GM12878 (cell line): Measurements from ENCODE around the gene GFPT1. TPM values are rescaled to one million over a fixed set of nuclear protein-coding genes. Genes with fewer than 3 reads are reported as not detected.

Experiments
- ATAC-seq: fragments of 200-7000 bp; cut with Tn5 transposase; 3 replicates; pipeline ENCODE4 v1.9.1; 2020; ENCODE audit warnings: mild to moderate bottlenecking, moderate library complexity
- BruUV-seq: library from RNA; stranded (reverse); fragments of 400-500 nt; replicated peaks from 2 replicates; lab custom pipeline; 2021; lab: Mats Ljungman, UMichigan
- CTCF ChIA-PET: fragments of 300-600 bp; sonication (Branson Sonifier 250); formaldehyde crosslinking; extraction: SDS; loops from one replicate; lab custom pipeline; 2021; ENCODE audit warnings: inconsistent platforms; lab: Yijun Ruan, JAX
- POLR2A ChIA-PET: fragments of 350-600 bp; formaldehyde crosslinking; extraction: SDS; loops from one replicate; lab custom pipeline; 2021; ENCODE audit warnings: inconsistent platforms; lab: Charles Lee
- RAD21 ChIA-PET: fragments of 300-600 bp; sonication (Branson Sonifier 250); formaldehyde crosslinking; loops from one replicate; lab custom pipeline; 2023; ENCODE audit warnings: antibody characterized with exemption; ENCODE audit not compliant: unreplicated experiment; lab: Charles Lee
- SMC1A ChIA-PET: fragments of 300-600 bp; sonication (Branson Sonifier 250); formaldehyde crosslinking; loops from one replicate; lab custom pipeline; 2023; ENCODE audit not compliant: unreplicated experiment, uncharacterized antibody; lab: Charles Lee
- DNase-seq: peaks from one replicate; pipeline ENCODE4 v3.0.0-alpha.2; 2011; ENCODE audit warnings: low read depth, low spot score
- FAIRE-seq: peaks from 3 replicates; lab custom pipeline; 2011; peaks lifted over from hg19 to GRCh38; lab: Jason Lieb, UNC
- H2AFZ ChIP-seq: 2 replicates; pipeline ENCODE4 v1.6.0; 2011; ENCODE audit warnings: low read depth, low read length, control low read depth; ENCODE audit not compliant: control insufficient read depth
- H3K27ac ChIP-seq: 2 replicates; pipeline ENCODE4 v1.5.1; 2011; ENCODE audit warnings: control low read depth; ENCODE audit not compliant: control insufficient read depth, insufficient read depth
- H3K27me3 ChIP-seq, 2 experiments: replicated peaks in 1 of 2; 2 replicates each; pipeline versions ENCODE4 v1.6.0 to v1.6.1; 2011; ENCODE audit warnings: low read length in 1 of 2; ENCODE audit not compliant: control insufficient read depth in 2 of 2, insufficient read depth in 2 of 2
- H3K36me3 ChIP-seq, 2 experiments: 2 replicates each; pipeline ENCODE4 v1.5.1; 2011; ENCODE audit warnings: low read length in 1 of 2; ENCODE audit not compliant: control insufficient read depth in 2 of 2, insufficient read depth in 2 of 2
- H3K4me1 ChIP-seq: 2 replicates; pipeline ENCODE4 v1.6.1; 2011; ENCODE audit warnings: mild to moderate bottlenecking, low read length, moderate library complexity, mixed read lengths; ENCODE audit not compliant: control insufficient read depth, insufficient read depth
- H3K4me2 ChIP-seq: 2 replicates; pipeline ENCODE4 v1.6.0; 2011; ENCODE audit warnings: control low read depth; ENCODE audit not compliant: control insufficient read depth, insufficient read depth
- H3K4me3 ChIP-seq: fragments of 200-600 bp; sonication (generic); 2 replicates; pipeline ENCODE4 v1.5.1; 2016
- H3K79me2 ChIP-seq: 2 replicates; pipeline ENCODE4 v1.6.0; 2011; ENCODE audit warnings: low read length; ENCODE audit not compliant: control insufficient read depth, insufficient read depth
- H3K9ac ChIP-seq: 2 replicates; pipeline ENCODE4 v1.8.0; 2011; ENCODE audit warnings: low read length, control low read depth, mixed read lengths; ENCODE audit not compliant: control insufficient read depth, insufficient read depth
- H3K9me3 ChIP-seq: replicated peaks from 3 replicates; pipeline ENCODE4 v1.5.1; 2011; ENCODE audit warnings: mild to moderate bottlenecking, low read length; ENCODE audit not compliant: control insufficient read depth, insufficient read depth
- H4K20me1 ChIP-seq: 2 replicates; pipeline ENCODE4 v1.6.0; 2011; ENCODE audit not compliant: control insufficient read depth, insufficient read depth
- BRCA1 ChIP-seq: IDR thresholded peaks from 2 replicates; pipeline ENCODE4 v1.6.1; 2011; ENCODE audit warnings: low read depth, low read length, improper control_type of control experiment
- CHD4 ChIP-seq: fragments of 200-600 bp; sonication (generic); IDR thresholded peaks from 2 replicates; pipeline ENCODE4 v1.6.1; 2016; ENCODE audit warnings: mild to moderate bottlenecking
- GATAD2B ChIP-seq: fragments of 450-650 bp; conservative IDR thresholded peaks from 2 replicates; pipeline ENCODE4 v1.6.1; 2017; ENCODE audit warnings: low read depth, mild to moderate bottlenecking, moderate library complexity
- IKZF1 ChIP-seq: fragments of 450-650 bp; conservative IDR thresholded peaks from 2 replicates; pipeline ENCODE4 v1.6.1; 2017; ENCODE audit warnings: antibody characterized with exemption, mild to moderate bottlenecking
- JUNB ChIP-seq: IDR thresholded peaks from 2 replicates; pipeline ENCODE4 v1.6.1; 2016; ENCODE audit warnings: antibody characterized with exemption, mild to moderate bottlenecking
- MEF2B ChIP-seq: fragments of 450-650 bp; IDR thresholded peaks from 2 replicates; pipeline ENCODE4 v1.6.1; 2018; ENCODE audit warnings: mild to moderate bottlenecking, moderate library complexity; ENCODE audit not compliant: partially characterized antibody, poor library complexity, severe bottlenecking
- MYC ChIP-seq: IDR thresholded peaks from 2 replicates; pipeline ENCODE4 v1.6.1; 2011; ENCODE audit warnings: mild to moderate bottlenecking, low read length, moderate library complexity, inconsistent platforms; ENCODE audit not compliant: insufficient read depth, insufficient replicate concordance, insufficient read length, severe bottlenecking
- POLR2AphosphoS2 ChIP-seq: IDR thresholded peaks from 2 replicates; pipeline ENCODE4 v1.6.1; 2011; ENCODE audit warnings: low read depth, mild to moderate bottlenecking, low read length, improper control_type of control experiment, moderate library complexity
- SMAD1 ChIP-seq: fragments of 450-650 bp; IDR thresholded peaks from 2 replicates; pipeline ENCODE4 v1.6.1; 2018; ENCODE audit warnings: mild to moderate bottlenecking, low read depth; ENCODE audit not compliant: partially characterized antibody
- TCF3 ChIP-seq: IDR thresholded peaks from 2 replicates; pipeline ENCODE4 v1.6.1; 2012; ENCODE audit warnings: low read depth, mild to moderate bottlenecking, low read length, borderline replicate concordance; ENCODE audit not compliant: insufficient read depth
- ZNF622 ChIP-seq: fragments of 450-650 bp; IDR thresholded peaks from 2 replicates; pipeline ENCODE4 v1.6.1; 2017; ENCODE audit warnings: mild to moderate bottlenecking, inconsistent platforms
- WGBS: methylation state at CpG from one replicate; pipeline ENCODE4 v1.1.6; 2016; ENCODE audit warnings: low lambda C conversion rate; ENCODE audit not compliant: insufficient replicate concordance, insufficient coverage; ENCODE audit errors: missing lambda C conversion rate; 5-methylcytosine and 5-hydroxymethylcytosine counted together
- in situ Hi-C: fragments of 300-500 bp; cut with MboI; formaldehyde crosslinking; loops from 9 replicates; pipeline ENCODE4 v1.14.3; 2018; ENCODE audit warnings: mixed read lengths
- intact Hi-C: fragments of 100-400 bp; cut with micrococcal nuclease; formaldehyde crosslinking; loops from one replicate; pipeline ENCODE4 v1.14.2; 2022; ENCODE audit not compliant: unreplicated experiment
- polyA plus RNA-seq, 11 experiments: library from polyadenylated mRNA; depleted of rRNA in 4 of 11; unstranded in 6 of 11; stranded (reverse) in 5 of 11; fragments of >200 nt; fragmentation: Nextera tagmentation in 4 of 11; fragmentation: Illumina TruSeq in 1 of 11; extraction: Ambion mirVana in 4 of 11; extraction: Trizol in 1 of 11; gene quantifications; 1 replicate in 1 of 11; 2 replicates in 10 of 11; pipeline versions ENCODE4 v1.2.1 to v1.2.3, GENCODE V29; 2011 to 2016; ENCODE audit warnings: inconsistent platforms in 2 of 11, missing spikeins in 2 of 11, low read depth in 1 of 11
- total RNA-seq, 4 experiments: library from RNA; depleted of rRNA in 3 of 4; stranded (reverse); fragments of >200 nt in 3 of 4; fragmentation: Illumina TruSeq in 1 of 4; extraction: Trizol in 1 of 4; gene quantifications; 2 replicates each; pipeline versions ENCODE4 v1.2.1 to v1.2.3, GENCODE V29; 2013 to 2021
- TF ChIP-seq, protein P1 (sequence below): IDR thresholded peaks from 2 replicates; pipeline ENCODE4 v1.6.1; 2012; ENCODE audit warnings: improper control_type of control experiment, low read depth, low read length; ENCODE audit not compliant: insufficient replicate concordance
- TF ChIP-seq, protein P2 (sequence below): IDR thresholded peaks from 2 replicates; pipeline ENCODE4 v1.6.1; 2012; ENCODE audit warnings: low read depth, low read length, improper control_type of control experiment
- TF ChIP-seq, protein P3 (sequence below): fragments of 450-650 bp; conservative IDR thresholded peaks from 2 replicates; pipeline ENCODE4 v1.6.1; 2017; ENCODE audit warnings: mild to moderate bottlenecking, moderate library complexity

The GFPT1 gene
- total and polyA plus RNA-seq, 10 of the 15 experiments (the other 5 are each of a cell fraction or from before 2014, with no cell fraction given), result 10.1 to 95.2 (median 24.5) TPM

DNA sequence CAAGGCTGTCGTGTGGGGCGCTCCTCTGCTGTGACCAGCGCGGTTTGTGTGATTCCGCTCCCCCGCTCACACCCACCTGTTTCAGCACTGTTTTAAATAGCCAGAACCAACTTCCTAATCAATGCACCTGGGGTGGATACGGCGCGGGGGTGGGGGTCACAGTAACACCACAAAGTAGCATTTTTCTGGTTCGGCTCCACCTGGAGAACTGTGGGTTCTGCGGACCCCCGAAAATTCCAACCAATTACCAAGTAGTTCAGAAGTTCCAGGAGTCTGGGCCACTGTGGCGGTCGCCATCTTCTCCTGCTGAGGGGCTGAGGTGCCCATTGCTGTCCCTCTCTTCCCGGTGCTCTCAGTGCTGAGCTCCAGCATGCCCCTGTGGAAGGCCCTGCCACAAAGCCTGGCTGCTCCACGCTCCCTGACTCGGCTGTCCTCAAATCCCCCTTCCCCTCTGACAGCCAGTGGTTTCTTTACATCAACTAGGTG, 79.4 kb downstream of the GFPT1 start:
- in situ Hi-C loops (no loop called here), intact Hi-C loops (loop anchor here (1.0 to 5.0 kb wide), 4 partner anchors 281 to 840 kb away; partner anchors contain the start of genes ANTXR1, APLF and FBXO48)
- WGBS, result 32% methylated on average over 17 of the region's 17 CpGs
- no peak overlapping the region; the same call in 1 of the 2 replicates for H3K4me3 ChIP-seq
- 0 out of 2 replicates have a peak, but pooled peaks cover 5% of the 10 kb centered on the region for H3K4me1 ChIP-seq
- H3K79me2 ChIP-seq, result no peaks in the 10 kb centered on the region
- no TSS peak for BruUV-seq
- FAIRE-seq, result no peak
- no peak overlapping the region for H3K9ac ChIP-seq
- no peaks in the 10 kb centered on the region; the same call in 2 of the 3 replicates for H3K9me3 ChIP-seq
- no peak for DNase-seq
- H4K20me1 ChIP-seq, result no peaks in the 10 kb centered on the region
- peaks cover 4 to 18% of the 10 kb centered on the region in 2 experiments for H3K27me3 ChIP-seq
- RAD21 ChIA-PET, result no interaction called here
- SMC1A ChIA-PET, result no interaction called here
- no peak for ATAC-seq
- POLR2A ChIA-PET, result interaction anchor here (0.6 kb wide), 1 partner anchor 750 kb away, joined by 3 read pairs; no protein-coding TSS in a partner anchor
- H3K27ac ChIP-seq, result no peak overlapping the region
- H2AFZ ChIP-seq, result no peak overlapping the region
- H3K4me2 ChIP-seq, result peak overlapping the region; percentile 98
- H3K36me3 ChIP-seq, result no peaks in the 10 kb centered on the region
- CTCF ChIA-PET, result interaction anchor here (1.3 kb wide), 1 partner anchor 297 kb away, joined by 4 read pairs; no protein-coding TSS in a partner anchor
- no peak for TF ChIP-seq JUNB
- TF ChIP-seq POLR2AphosphoS2, result no peak
- no peak for TF ChIP-seq CHD4
- no peak for TF ChIP-seq ZNF622
- 0 out of 2 replicates have a peak, but pooled peaks have one; percentile 2 for TF ChIP-seq GATAD2B
- TF ChIP-seq, protein P1, sequence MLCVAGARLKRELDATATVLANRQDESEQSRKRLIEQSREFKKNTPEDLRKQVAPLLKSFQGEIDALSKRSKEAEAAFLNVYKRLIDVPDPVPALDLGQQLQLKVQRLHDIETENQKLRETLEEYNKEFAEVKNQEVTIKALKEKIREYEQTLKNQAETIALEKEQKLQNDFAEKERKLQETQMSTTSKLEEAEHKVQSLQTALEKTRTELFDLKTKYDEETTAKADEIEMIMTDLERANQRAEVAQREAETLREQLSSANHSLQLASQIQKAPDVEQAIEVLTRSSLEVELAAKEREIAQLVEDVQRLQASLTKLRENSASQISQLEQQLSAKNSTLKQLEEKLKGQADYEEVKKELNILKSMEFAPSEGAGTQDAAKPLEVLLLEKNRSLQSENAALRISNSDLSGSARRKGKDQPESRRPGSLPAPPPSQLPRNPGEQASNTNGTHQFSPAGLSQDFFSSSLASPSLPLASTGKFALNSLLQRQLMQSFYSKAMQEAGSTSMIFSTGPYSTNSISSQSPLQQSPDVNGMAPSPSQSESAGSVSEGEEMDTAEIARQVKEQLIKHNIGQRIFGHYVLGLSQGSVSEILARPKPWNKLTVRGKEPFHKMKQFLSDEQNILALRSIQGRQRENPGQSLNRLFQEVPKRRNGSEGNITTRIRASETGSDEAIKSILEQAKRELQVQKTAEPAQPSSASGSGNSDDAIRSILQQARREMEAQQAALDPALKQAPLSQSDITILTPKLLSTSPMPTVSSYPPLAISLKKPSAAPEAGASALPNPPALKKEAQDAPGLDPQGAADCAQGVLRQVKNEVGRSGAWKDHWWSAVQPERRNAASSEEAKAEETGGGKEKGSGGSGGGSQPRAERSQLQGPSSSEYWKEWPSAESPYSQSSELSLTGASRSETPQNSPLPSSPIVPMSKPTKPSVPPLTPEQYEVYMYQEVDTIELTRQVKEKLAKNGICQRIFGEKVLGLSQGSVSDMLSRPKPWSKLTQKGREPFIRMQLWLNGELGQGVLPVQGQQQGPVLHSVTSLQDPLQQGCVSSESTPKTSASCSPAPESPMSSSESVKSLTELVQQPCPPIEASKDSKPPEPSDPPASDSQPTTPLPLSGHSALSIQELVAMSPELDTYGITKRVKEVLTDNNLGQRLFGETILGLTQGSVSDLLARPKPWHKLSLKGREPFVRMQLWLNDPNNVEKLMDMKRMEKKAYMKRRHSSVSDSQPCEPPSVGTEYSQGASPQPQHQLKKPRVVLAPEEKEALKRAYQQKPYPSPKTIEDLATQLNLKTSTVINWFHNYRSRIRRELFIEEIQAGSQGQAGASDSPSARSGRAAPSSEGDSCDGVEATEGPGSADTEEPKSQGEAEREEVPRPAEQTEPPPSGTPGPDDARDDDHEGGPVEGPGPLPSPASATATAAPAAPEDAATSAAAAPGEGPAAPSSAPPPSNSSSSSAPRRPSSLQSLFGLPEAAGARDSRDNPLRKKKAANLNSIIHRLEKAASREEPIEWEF, result no peak
- no peak for TF ChIP-seq MYC
- TF ChIP-seq, protein P2, sequence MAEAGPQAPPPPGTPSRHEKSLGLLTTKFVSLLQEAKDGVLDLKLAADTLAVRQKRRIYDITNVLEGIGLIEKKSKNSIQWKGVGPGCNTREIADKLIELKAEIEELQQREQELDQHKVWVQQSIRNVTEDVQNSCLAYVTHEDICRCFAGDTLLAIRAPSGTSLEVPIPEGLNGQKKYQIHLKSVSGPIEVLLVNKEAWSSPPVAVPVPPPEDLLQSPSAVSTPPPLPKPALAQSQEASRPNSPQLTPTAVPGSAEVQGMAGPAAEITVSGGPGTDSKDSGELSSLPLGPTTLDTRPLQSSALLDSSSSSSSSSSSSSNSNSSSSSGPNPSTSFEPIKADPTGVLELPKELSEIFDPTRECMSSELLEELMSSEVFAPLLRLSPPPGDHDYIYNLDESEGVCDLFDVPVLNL, result no peak
- TF ChIP-seq IKZF1, result no peak
- TF ChIP-seq BRCA1, result no peak
- TF ChIP-seq MEF2B, result peak; percentile 6
- TF ChIP-seq SMAD1, result no peak
- TF ChIP-seq TCF3, result no peak
- TF ChIP-seq, protein P3, sequence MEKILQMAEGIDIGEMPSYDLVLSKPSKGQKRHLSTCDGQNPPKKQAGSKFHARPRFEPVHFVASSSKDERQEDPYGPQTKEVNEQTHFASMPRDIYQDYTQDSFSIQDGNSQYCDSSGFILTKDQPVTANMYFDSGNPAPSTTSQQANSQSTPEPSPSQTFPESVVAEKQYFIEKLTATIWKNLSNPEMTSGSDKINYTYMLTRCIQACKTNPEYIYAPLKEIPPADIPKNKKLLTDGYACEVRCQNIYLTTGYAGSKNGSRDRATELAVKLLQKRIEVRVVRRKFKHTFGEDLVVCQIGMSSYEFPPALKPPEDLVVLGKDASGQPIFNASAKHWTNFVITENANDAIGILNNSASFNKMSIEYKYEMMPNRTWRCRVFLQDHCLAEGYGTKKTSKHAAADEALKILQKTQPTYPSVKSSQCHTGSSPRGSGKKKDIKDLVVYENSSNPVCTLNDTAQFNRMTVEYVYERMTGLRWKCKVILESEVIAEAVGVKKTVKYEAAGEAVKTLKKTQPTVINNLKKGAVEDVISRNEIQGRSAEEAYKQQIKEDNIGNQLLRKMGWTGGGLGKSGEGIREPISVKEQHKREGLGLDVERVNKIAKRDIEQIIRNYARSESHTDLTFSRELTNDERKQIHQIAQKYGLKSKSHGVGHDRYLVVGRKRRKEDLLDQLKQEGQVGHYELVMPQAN, result no peak
